Heart left ventricle (tissue), 16 donors: ENCODE measurements around the gene MICOS13. TPM values are rescaled to one million over a fixed set of nuclear protein-coding genes. Genes with fewer than 3 reads are reported as not detected.

Source experiments
- ATAC-seq, 4 donors: fragments of 200-7000 bp; cut with Tn5 transposase; one replicate each; pipeline ENCODE4 v1.9.1; 2020 to 2022; ENCODE audit warnings: moderate library complexity in 4 of 4, mild to moderate bottlenecking in 3 of 4, moderate number of reproducible peaks in 1 of 4
- DNase-seq, 5 donors: peaks; one replicate each; pipeline ENCODE4 v3.0.0-alpha.2; 2020
- H3K27ac ChIP-seq, 12 donors: fragments of 200-600 bp; sonication (generic) in 4 of 12; one replicate each; pipeline versions ENCODE4 v1.5.0 to v1.8.0; 2016 to 2022; ENCODE audit warnings: mild to moderate bottlenecking in 2 of 12
- H3K27me3 ChIP-seq, 9 donors: fragments of 200-600 bp; sonication (generic) in 2 of 9; one replicate each; pipeline versions ENCODE4 v1.5.1 to v1.8.0; 2016 to 2022; ENCODE audit warnings: mild to moderate bottlenecking in 3 of 9
- H3K36me3 ChIP-seq, 9 donors: fragments of 200-600 bp; sonication (generic) in 2 of 9; one replicate each; pipeline versions ENCODE4 v1.5.0 to v1.8.0; 2018 to 2022; ENCODE audit warnings: mild to moderate bottlenecking in 2 of 9
- H3K4me1 ChIP-seq, 12 donors: fragments of 200-600 bp; sonication (generic) in 4 of 12; one replicate each; pipeline versions ENCODE4 v1.5.0 to v1.8.0; 2016 to 2022; ENCODE audit warnings: mild to moderate bottlenecking in 3 of 12
- H3K4me3 ChIP-seq, 12 donors: fragments of 200-600 bp; sonication (generic) in 4 of 12; one replicate each; pipeline versions ENCODE4 v1.5.0 to v1.8.0; 2017 to 2022; ENCODE audit warnings: mild to moderate bottlenecking in 9 of 12, moderate library complexity in 4 of 12
- H3K9me3 ChIP-seq, 12 donors: fragments of 200-600 bp; sonication (generic) in 4 of 12; one replicate each; pipeline versions ENCODE4 v1.5.0 to v1.8.0; 2016 to 2022; ENCODE audit warnings: mild to moderate bottlenecking in 1 of 12
- POLR2A ChIP-seq, 2 donors: fragments of 450-650 bp; IDR thresholded peaks; one replicate each; pipeline ENCODE4 v1.6.1; 2017; ENCODE audit warnings: antibody characterized with exemption in 2 of 2, mild to moderate bottlenecking in 2 of 2, moderate library complexity in 2 of 2
- WGBS, 4 donors: extraction: QIAGEN DNeasy Blood & Tissue Kit in 2 of 4; methylation state at CpG; one replicate each; pipeline versions ENCODE4 v1.1.5 to v1.1.7; 2013 to 2018; 5-methylcytosine and 5-hydroxymethylcytosine counted together
- intact Hi-C, 10 donors: fragments of 100-400 bp; cut with DNase I; formaldehyde crosslinking; loops; one replicate each; pipeline versions ENCODE4 v1.11.1 to v1.14.2; 2022
- polyA plus RNA-seq, 2 donors: library from polyadenylated mRNA; stranded (reverse); fragments of 200-250 nt; gene quantifications; one replicate each; pipeline ENCODE4 v1.2.3, GENCODE V29; 2013
- total RNA-seq, 9 donors: library from RNA; depleted of rRNA in 2 of 9; stranded (reverse); fragments of >200 nt in 2 of 9; fragmentation: NEBNext Ultra II Directional in 3 of 9; extraction: Animal tissue kit (Norgen Biotek cat#: 25700) in 3 of 9; gene quantifications; one replicate each; pipeline versions ENCODE4 v1.1.0 to v1.2.4, GENCODE V29; 2016 to 2023
- TF ChIP-seq, protein P1 (sequence below), 12 donors: fragments of 200-600 bp; sonication (generic) in 4 of 12; IDR thresholded peaks; one replicate each; pipeline versions ENCODE4 v1.5.0 to v1.8.0; 2018 to 2022; ENCODE audit warnings: antibody characterized with exemption in 12 of 12, mild to moderate bottlenecking in 5 of 12
- donor health status: ischemic (EF 13 %, LVEDD 7.1; RV severe dilation, severe dysfunction).
- donor health status: healthy with polysubstance abuse.
- donor health status: DM: no; HTN: yes; CAD: no.
- donor health status: DM: no; HTN: no; CAD: no.
- donor health status: ischemic (EF 25% LVEDD 6.9; RV normal size, moderate dysfunction).
- donor health status: ischemic (EF 25% LVEDD 5.7; RV mildly dilated, moderate dysfunction).
- donor health status: healthy.
- donor health status: DM: yes; HTN: yes; CAD: no.
- donor health status: ischemic (EF 35%, LVEDD 5.7; RV mildly dilated, moderate dysfunction).
- donor health status: nonischemic (EF 11% LVEDD 7.7; RV severe dilation, severe dysfunction).
- donor health status: DM: yes; HTN: yes; CAD: no.
- donor health status: PGD.
- donor health status: ischemic (EF 29% LVEDD 5.4; RV normal size, mild dysfunction).
- donor health status: nonischemic (EF 23%, LVEDD 6.1; RV moderate dilation, normal function).

The MICOS13 gene
- total and polyA plus RNA-seq, 11 donors, result 103 to 435 (median 142) TPM

DNA sequence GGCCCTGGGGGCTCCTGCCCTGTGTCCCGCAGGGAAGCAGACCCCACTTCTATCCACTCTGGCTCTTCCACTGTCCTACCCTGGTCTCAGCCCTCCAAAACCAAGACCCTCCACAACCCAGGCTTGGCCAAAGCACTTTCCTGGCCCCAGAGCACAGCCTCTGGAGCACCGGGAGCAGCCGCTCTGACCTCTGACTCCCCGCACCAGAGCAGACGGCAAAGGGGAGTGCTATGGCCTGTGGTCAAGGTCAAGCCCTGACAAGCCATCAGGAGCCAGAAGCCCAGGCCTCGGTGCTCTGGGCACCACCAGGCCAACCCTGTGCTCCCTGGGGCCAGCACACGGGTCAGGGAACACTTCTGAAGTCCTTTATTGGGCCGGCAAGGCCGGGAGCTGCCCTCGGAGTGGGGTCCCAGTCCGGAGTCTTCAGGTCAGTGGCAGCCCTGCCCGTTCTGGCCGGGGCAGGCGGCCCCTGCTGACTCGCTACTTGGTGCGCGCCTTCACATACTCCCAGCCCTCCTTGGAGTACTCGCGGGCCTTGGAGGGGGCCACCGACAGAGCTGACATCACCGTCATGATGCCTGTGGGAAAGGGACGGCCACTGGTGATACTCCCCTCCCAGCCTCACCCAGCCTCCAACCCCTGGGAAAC, 2.1 kb downstream of the MICOS13 start:
- 89 to 93% (median 91%) methylated on average over 10 to 22 of the region's 22 CpGs for WGBS, 4 donors
- DNase-seq (no peak), ATAC-seq (no peak)
- peaks cover 0 to 36% (median 15%) of the 10 kb centered on the region in 12 donors for H3K4me1 ChIP-seq
- H3K4me3 ChIP-seq, result no peak overlapping the region
- H3K36me3 ChIP-seq, result peaks cover 0 to 11% (median 3%) of the 10 kb centered on the region in 9 donors
- H3K27me3 ChIP-seq, result no peaks in the 10 kb centered on the region
- H3K9me3 ChIP-seq, result no peaks in the 10 kb centered on the region
- H3K27ac ChIP-seq, result no peak overlapping the region
- intact Hi-C loops, result loop anchor here in 3 of 10 donors (5.0 to 10.0 kb wide), 2 partner anchors 51 to 53 kb away; partner anchors contain the start of genes SAFB (in 1 of the 3) and SAFB2 (in 1 of the 3)
- TF ChIP-seq, protein P1, sequence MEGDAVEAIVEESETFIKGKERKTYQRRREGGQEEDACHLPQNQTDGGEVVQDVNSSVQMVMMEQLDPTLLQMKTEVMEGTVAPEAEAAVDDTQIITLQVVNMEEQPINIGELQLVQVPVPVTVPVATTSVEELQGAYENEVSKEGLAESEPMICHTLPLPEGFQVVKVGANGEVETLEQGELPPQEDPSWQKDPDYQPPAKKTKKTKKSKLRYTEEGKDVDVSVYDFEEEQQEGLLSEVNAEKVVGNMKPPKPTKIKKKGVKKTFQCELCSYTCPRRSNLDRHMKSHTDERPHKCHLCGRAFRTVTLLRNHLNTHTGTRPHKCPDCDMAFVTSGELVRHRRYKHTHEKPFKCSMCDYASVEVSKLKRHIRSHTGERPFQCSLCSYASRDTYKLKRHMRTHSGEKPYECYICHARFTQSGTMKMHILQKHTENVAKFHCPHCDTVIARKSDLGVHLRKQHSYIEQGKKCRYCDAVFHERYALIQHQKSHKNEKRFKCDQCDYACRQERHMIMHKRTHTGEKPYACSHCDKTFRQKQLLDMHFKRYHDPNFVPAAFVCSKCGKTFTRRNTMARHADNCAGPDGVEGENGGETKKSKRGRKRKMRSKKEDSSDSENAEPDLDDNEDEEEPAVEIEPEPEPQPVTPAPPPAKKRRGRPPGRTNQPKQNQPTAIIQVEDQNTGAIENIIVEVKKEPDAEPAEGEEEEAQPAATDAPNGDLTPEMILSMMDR (IDR thresholded peaks at IDR 0.05), result no peak
- no peak for TF ChIP-seq POLR2A (IDR thresholded peaks at IDR 0.05)

DNA sequence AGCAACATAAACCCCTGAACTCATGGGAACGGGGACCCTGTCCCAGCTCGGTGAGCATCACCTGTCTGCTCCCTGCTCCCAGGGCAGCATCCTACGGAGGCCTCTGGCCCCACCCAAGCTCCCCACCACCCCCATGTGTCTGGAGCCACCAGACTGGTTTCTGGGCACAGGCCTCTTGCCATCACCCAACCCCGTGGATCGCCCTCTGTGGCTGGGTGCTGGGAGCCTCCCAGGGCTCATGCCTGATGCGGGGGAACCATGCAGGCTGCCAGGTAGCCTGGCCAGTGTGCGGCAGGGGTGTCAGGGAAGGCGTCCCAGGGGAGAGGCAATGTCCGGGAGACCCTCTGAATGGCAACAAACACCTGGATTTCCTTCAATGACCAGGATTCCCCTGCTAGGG, 2.7 kb downstream of the MICOS13 start:
- peaks cover 0 to 11% (median 3%) of the 10 kb centered on the region in 9 donors for H3K36me3 ChIP-seq
- no peak overlapping the region for H3K4me3 ChIP-seq
- 90 to 94% (median 91%) methylated on average over 7 to 9 of the region's 9 CpGs for WGBS, 4 donors
- ATAC-seq (no peak), DNase-seq (no peak)
- peaks cover 0 to 36% (median 15%) of the 10 kb centered on the region in 12 donors for H3K4me1 ChIP-seq
- no peak overlapping the region for H3K27ac ChIP-seq
- intact Hi-C loops, result loop anchor here in 3 of 10 donors (5.0 to 10.0 kb wide), 2 partner anchors 50 to 53 kb away; partner anchors contain the start of genes SAFB (in 1 of the 3) and SAFB2 (in 1 of the 3)
- H3K27me3 ChIP-seq, result no peaks in the 10 kb centered on the region
- no peaks in the 10 kb centered on the region for H3K9me3 ChIP-seq
- TF ChIP-seq POLR2A (IDR thresholded peaks at IDR 0.05), result no peak
- TF ChIP-seq, protein P1 (IDR thresholded peaks at IDR 0.05), result no peak

DNA sequence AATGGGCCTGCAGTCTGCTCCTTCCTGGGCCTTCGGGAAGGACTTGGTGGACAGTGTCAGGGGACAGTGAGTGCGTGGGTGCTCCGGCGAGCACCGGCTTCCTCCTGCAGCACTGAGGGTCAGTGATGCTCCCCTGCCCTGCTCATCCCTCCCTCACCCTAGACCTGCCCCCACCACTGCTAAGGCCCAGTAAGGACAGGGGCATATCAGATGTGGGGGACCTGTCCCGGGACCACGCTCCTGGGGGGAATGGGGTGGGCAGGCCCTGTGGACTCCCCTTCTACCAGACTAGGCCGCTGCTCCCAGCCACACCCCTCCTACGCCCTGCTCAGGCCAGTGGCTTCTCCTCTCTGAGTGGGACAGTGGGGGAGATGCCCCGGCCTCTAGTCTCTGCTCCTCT, 3.2 kb downstream of the MICOS13 start:
- no peaks in the 10 kb centered on the region for H3K27me3 ChIP-seq
- WGBS, 4 donors, result 83 to 94% (median 93%) methylated on average over 7 to 10 of the region's 10 CpGs
- peaks cover 0 to 11% (median 3%) of the 10 kb centered on the region in 9 donors for H3K36me3 ChIP-seq
- no peaks in the 10 kb centered on the region for H3K9me3 ChIP-seq
- DNase-seq (no peak), ATAC-seq (no peak)
- H3K4me1 ChIP-seq, result peaks cover 0 to 36% (median 15%) of the 10 kb centered on the region in 12 donors
- intact Hi-C loops, result loop anchor here in 3 of 10 donors (5.0 to 10.0 kb wide), 2 partner anchors 50 to 52 kb away; partner anchors contain the start of genes SAFB (in 1 of the 3) and SAFB2 (in 1 of the 3)
- TF ChIP-seq, protein P1 (IDR thresholded peaks at IDR 0.05), result no peak
- TF ChIP-seq POLR2A (IDR thresholded peaks at IDR 0.05), result no peak
- H3K27ac ChIP-seq, result no peak overlapping the region
- H3K4me3 ChIP-seq, result no peak overlapping the region

DNA sequence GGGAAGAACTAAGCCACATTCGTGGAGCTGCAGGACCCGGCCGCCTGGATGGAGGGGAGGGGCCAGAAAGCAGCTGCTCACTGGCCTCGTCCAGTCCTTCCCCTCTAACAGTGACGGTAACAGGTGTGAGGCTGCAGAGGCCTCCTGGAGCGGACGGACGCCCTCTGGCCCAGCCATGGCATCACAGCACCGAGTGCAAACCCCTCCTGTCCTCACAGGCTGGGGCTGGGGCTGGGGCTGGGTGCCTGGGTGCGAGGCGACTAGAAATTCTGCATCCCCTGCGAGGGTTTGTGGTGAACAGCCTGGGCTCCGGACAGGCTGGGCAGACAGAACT, 3.6 kb downstream of the MICOS13 start:
- WGBS, 4 donors, result 71 to 100% (median 77%) methylated on average over 4 to 13 of the region's 13 CpGs

More for the DNA sequence above, 3.6 kb downstream of the MICOS13 start:
- H3K27ac ChIP-seq, result no peak overlapping the region
- H3K4me1 ChIP-seq, result peaks cover 0 to 36% (median 15%) of the 10 kb centered on the region in 12 donors
- no peak overlapping the region for H3K4me3 ChIP-seq
- DNase-seq, result no peak
- no peak for ATAC-seq
- TF ChIP-seq POLR2A (IDR thresholded peaks at IDR 0.05), result no peak
- TF ChIP-seq, protein P1 (IDR thresholded peaks at IDR 0.05), result no peak
- H3K9me3 ChIP-seq, result no peaks in the 10 kb centered on the region
- H3K27me3 ChIP-seq, result no peaks in the 10 kb centered on the region
- H3K36me3 ChIP-seq, result peaks cover 0 to 11% (median 3%) of the 10 kb centered on the region in 9 donors
- intact Hi-C loops, result loop anchor here in 3 of 10 donors (5.0 to 10.0 kb wide), 2 partner anchors 49 to 52 kb away; partner anchors contain the start of genes SAFB (in 1 of the 3) and SAFB2 (in 1 of the 3)
